Tibial nerve (tissue), 4 donors: ENCODE data around the gene LIG3. TPM values are rescaled to one million over a fixed set of nuclear protein-coding genes. Genes with fewer than 3 reads are reported as not detected.
A peak's percentile ranks its signal among the peaks of the same experiment; 100 is the strongest.
"Not testable (repeated sequence)": the region's sequence is repeated elsewhere in the genome, so short reads cannot be mapped to it uniquely, and the experiment has no call there.

ENCODE experiments used
- DNase-seq, 2 donors: peaks; one replicate each; pipeline ENCODE4 v3.0.0-alpha.2; 2019; ENCODE audit warnings: low spot score in 2 of 2
- H3K27ac ChIP-seq, 4 donors: fragments of 200-600 bp; sonication (generic) in 3 of 4; one replicate each; pipeline ENCODE4 v1.5.1; 2017 to 2019; ENCODE audit warnings: mild to moderate bottlenecking in 1 of 4
- H3K27me3 ChIP-seq, 2 donors: fragments of 200-600 bp; sonication (generic) in 1 of 2; one replicate each; pipeline versions ENCODE4 v1.5.1 to v1.6.0; 2017 to 2019
- H3K36me3 ChIP-seq, 3 donors: fragments of 200-600 bp; sonication (generic); one replicate each; pipeline ENCODE4 v1.5.1; 2018 to 2019
- H3K4me1 ChIP-seq, 4 donors: fragments of 200-600 bp; sonication (generic) in 3 of 4; one replicate each; pipeline ENCODE4 v1.5.1; 2017 to 2019
- H3K4me3 ChIP-seq, 4 donors: fragments of 200-600 bp; sonication (generic) in 3 of 4; one replicate each; pipeline ENCODE4 v1.5.1; 2017 to 2019; ENCODE audit warnings: mild to moderate bottlenecking in 1 of 4, moderate library complexity in 1 of 4
- H3K9me3 ChIP-seq, 4 donors: fragments of 200-600 bp; sonication (generic) in 3 of 4; one replicate each; pipeline ENCODE4 v1.5.1; 2017 to 2019
- CTCF ChIP-seq, 5 experiments: fragments of 200-600 bp in 3 of 5; fragments of 450-650 bp in 2 of 5; sonication (generic) in 3 of 5; IDR thresholded peaks; one replicate each; pipeline ENCODE4 v1.5.1; 2016 to 2019; ENCODE audit warnings: antibody characterized with exemption in 5 of 5, mild to moderate bottlenecking in 3 of 5, moderate library complexity in 2 of 5
- EP300 ChIP-seq, 2 donors: sonication (generic); formaldehyde crosslinking; IDR thresholded peaks; one replicate each; pipeline ENCODE4 v1.6.1; 2017; ENCODE audit warnings: antibody characterized with exemption in 2 of 2, mild to moderate bottlenecking in 1 of 2
- POLR2A ChIP-seq, 2 donors: fragments of 450-650 bp; IDR thresholded peaks; one replicate each; pipeline ENCODE4 v1.6.1; 2017; ENCODE audit warnings: antibody characterized with exemption in 2 of 2, mild to moderate bottlenecking in 2 of 2, moderate library complexity in 2 of 2
- WGBS, 2 donors: methylation state at CpG; one replicate each; pipeline ENCODE4 v1.1.5; 2018; 5-methylcytosine and 5-hydroxymethylcytosine counted together
- total RNA-seq, 4 donors: library from RNA; depleted of rRNA; stranded (reverse); fragments of >200 nt; gene quantifications; one replicate each; pipeline ENCODE4 v1.1.0, GENCODE V29; 2016

LIG3 gene
- 10 to 100 TPM; 15.3 to 42.6 (median 37.0) TPM for total RNA-seq

- DNase-seq, result peak; percentile 83 to 89
- WGBS, 2 donors, result 0 to 1% methylated on average over 5 to 23 of the region's 39 CpGs
- H3K4me3 ChIP-seq, result peak within 1 kb of the TSS; percentile 82 to 97 (median 90)
- H3K4me1 ChIP-seq, result peaks cover 0 to 39% (median 14%) of the 10 kb centered on the region in 4 donors
- no peaks in the 10 kb centered on the region for H3K9me3 ChIP-seq
- H3K27ac ChIP-seq, result peak within 1 kb of the TSS; percentile 93 to 100 (median 98)
- no peaks in the 10 kb centered on the region for H3K36me3 ChIP-seq
- TF ChIP-seq POLR2A (IDR thresholded peaks at IDR 0.05) (peak; percentile 22 to 64), EP300 (IDR thresholded peaks at IDR 0.05) (peak in 1 of 2 donors; percentile 86), CTCF (IDR thresholded peaks at IDR 0.05) (peak in 1 of 5 experiments; percentile 33)
- no peaks in the 10 kb centered on the region for H3K27me3 ChIP-seq
Observed at GRCh38 chr17:34980353-34980680, at the start of gene LIG3. Gene LIG3, plus strand, starts transcription at chr17:34980512. Its CDS starts 2,494 bp downstream, at chr17:34983006.

DNA sequence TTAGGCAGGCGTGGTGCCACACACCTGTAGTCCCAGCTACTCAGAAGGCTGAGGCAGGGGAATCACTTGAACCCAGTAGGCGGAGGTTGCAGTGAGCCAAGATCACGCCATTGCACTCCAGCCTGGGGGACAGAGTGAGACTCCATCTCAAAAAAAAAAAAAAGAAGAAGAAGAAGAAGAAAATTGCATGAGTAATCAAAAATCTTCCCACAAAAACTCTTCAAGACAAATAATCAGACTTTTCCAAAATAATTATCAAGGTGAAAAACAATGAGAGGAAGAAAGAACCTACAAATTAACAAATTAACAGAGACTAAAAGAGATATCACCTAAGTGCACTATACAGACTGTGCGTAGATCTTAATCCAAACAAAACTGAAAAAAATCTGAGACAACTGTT, 29.5 kb upstream of the LIG3 start:
- not testable (repeated sequence) for H3K9me3 ChIP-seq, H3K4me1 ChIP-seq, DNase-seq, H3K27ac ChIP-seq, H3K27me3 ChIP-seq, H3K36me3 ChIP-seq, H3K4me3 ChIP-seq
- WGBS, 2 donors, result 89 to 91% methylated on average over 4 of the region's 4 CpGs

GRCh38 chr17:34958438-34958837, 21.9 kb upstream of the LIG3 start:
- 76 to 78% methylated on average over 1 of the region's 1 CpG for WGBS, 2 donors
- Histone ChIP-seq H3K27me3 (no peaks in the 10 kb centered on the region), H3K9me3 (no peaks in the 10 kb centered on the region), H3K4me1 (peaks cover 0 to 23% (median 14%) of the 10 kb centered on the region in 4 donors), H3K27ac (no peak overlapping the region), H3K36me3 (peaks cover 0 to 4% (median 0%) of the 10 kb centered on the region in 3 donors), H3K4me3 (no peak overlapping the region)
- DNase-seq, result no peak
- no peak for TF ChIP-seq CTCF (IDR thresholded peaks at IDR 0.05)
- TF ChIP-seq EP300 (IDR thresholded peaks at IDR 0.05), result no peak
- TF ChIP-seq POLR2A (IDR thresholded peaks at IDR 0.05), result no peak

- Histone ChIP-seq H3K9me3 (no peaks in the 10 kb centered on the region), H3K4me1 (peaks cover 0 to 29% (median 14%) of the 10 kb centered on the region in 4 donors), H3K27ac (peak within 1 kb of the TSS; percentile 88 to 96 (median 95)), H3K27me3 (no peaks in the 10 kb centered on the region), H3K4me3 (peak within 1 kb of the TSS; percentile 76 to 92 (median 88)), H3K36me3 (peaks cover 0 to 31% (median 0%) of the 10 kb centered on the region in 3 donors)
- peak; percentile 82 to 93 for DNase-seq
- TF ChIP-seq POLR2A (IDR thresholded peaks at IDR 0.05), result peak; percentile 42 to 71
- peak; percentile 64 to 99 for TF ChIP-seq EP300 (IDR thresholded peaks at IDR 0.05)
- peak in 2 of 5 experiments; percentile 20 to 26 for TF ChIP-seq CTCF (IDR thresholded peaks at IDR 0.05)
- 0 to 1% methylated on average over 48 to 65 of the region's 65 CpGs for WGBS, 2 donors
Observed at GRCh38 chr17:34961093-34961911, 19.0 kb upstream of the LIG3 start, which contains the start of the genes CCT6B and ZNF830. Gene CCT6B, minus strand, starts transcription at chr17:34961460. Its CDS starts 67 bp downstream, at chr17:34961393. Gene ZNF830, plus strand, starts transcription at chr17:34961540. Its CDS starts 27 bp downstream, at chr17:34961567.

- H3K4me3 ChIP-seq, result no peak overlapping the region
- peaks cover 0 to 10% (median 0%) of the 10 kb centered on the region in 3 donors for H3K36me3 ChIP-seq
- peaks cover 0 to 4% (median 0%) of the 10 kb centered on the region in 4 donors for H3K4me1 ChIP-seq
- TF ChIP-seq POLR2A (IDR thresholded peaks at IDR 0.05), result no peak
- no peak for TF ChIP-seq EP300 (IDR thresholded peaks at IDR 0.05)
- TF ChIP-seq CTCF (IDR thresholded peaks at IDR 0.05), result no peak
- no peaks in the 10 kb centered on the region for H3K9me3 ChIP-seq
- 28 to 66% methylated on average over 2 of the region's 2 CpGs for WGBS, 2 donors
- H3K27ac ChIP-seq, result no peak overlapping the region
- no peaks in the 10 kb centered on the region for H3K27me3 ChIP-seq
- DNase-seq, result no peak
Observed at GRCh38 chr17:34974179-34974578, 6.1 kb upstream of the LIG3 start.
